NCI-H446 treated with DMSO at 0.1 percent for 48 hours (cell line): ENCODE measurements around the gene CNTN6.

Source experiments
- DNase-seq: peaks from one replicate; lab custom pipeline; 2025; lab: John Stamatoyannopoulos, UW

Gene CNTN6

DNA sequence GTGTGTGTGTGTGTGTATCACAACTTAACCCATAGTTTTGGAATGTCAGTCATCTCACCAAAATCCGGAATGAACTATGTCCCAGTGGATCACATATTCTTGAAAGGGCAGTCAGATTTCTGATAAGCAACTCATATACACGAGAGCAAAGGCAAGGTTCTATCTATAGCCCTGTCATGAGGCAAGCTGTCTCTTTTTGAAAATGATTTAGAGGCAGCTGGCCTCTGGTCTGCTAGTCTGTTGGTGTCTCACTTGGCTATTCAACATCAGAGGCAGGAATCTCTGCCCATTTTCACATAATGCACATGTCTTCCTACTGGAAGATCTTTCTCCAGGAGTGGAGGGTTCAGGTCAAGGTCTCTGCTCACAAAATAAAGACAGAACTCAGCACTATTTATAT is 79.8 kb downstream of the CNTN6 start:
- no peak for DNase-seq

GRCh38 chr3:1179146-1179545 is 86.3 kb downstream of the CNTN6 start:
- DNase-seq = no peak

DNA sequence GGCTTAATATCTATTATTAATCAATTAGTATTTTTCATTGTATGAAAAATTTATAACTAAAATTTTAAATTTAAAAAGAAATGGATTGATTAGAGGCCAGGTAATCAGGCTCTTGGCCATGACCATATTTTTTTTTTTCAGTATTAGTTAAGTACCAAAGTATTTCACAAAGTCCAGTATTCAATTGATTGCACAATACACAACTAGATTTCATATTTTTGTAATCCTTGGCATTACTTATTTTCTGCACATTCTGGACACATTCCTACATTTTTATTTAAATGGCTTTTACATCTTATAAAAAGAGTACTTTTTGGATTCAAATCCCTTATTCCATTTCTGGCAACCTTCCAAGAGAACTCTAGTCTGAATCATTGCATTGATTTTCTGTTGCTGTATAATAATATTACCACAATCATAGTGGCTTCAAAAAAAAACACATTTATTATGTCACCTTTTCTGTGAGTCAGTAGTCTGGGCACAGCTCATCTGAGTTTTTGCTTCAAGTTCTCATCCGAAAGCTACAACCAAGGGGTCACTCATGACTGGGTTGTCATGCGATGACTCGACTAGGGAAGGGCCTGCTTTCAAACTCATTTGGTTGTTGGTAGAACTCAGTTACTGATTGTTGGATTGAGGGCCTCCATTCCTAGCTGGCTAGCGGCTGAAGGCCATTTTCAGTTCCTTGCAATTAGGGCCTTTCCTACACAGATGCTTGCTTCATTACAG is 90.7 kb downstream of the CNTN6 start:
- no peak for DNase-seq

DNA sequence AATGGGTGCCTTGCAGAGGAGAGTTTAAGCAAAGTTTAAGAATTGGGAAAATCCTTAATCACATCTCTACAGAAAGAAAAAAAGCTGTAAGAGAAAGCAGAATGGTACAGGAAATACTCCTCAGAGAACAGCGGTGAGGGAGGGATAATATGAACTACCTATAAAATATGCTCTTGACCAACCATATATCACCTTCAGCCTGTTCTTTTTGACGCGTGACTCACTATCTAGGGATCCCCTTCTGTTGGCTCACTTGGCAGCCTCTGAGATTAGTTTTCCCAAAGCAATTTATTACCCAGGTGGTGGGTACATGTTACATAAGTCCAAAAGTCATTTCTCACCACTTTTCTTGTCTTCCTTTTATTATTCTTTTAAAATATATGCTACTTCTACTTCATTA is 97.7 kb downstream of the CNTN6 start:
- no peak for DNase-seq

DNA sequence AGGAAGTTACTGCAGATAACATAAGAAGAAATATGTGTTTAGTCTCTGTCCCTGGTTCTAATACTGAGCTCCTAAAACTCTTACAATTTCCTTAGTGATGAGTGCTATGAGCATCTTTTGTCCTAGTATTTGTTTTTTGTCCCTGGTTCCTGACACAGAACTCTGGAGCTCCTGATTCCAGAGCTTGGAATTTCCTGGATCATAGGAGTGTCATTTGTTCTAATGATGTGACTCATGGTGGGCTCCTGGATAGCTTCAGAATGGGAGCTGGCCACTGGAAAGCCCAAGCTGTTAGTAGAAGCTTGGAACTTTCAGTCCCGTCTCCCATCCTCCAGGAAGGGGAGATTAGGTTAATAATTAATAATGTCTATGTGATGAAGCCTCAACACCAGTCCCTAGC is 98.2 kb downstream of the CNTN6 start:
- DNase-seq = no peak

DNA sequence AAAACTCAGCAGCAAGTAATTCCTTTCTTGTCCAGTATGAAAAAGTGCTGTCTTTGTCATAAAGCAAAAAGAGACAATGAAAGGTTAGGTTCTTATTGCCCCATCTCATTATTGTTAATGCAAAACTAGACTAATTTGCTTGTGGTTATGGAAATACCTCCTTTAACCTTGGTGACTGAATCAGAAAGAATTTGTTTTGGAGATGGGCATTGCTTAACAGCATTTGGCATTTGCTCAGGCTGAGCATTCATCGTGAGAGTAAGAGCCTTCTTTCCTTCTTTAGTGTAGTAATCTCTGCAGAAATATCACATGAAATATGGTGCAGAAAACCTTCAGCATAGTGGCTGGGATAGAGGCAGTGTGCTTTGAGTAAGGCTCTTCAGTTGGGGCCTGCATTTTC is 103.1 kb downstream of the CNTN6 start:
- no peak for DNase-seq

DNA sequence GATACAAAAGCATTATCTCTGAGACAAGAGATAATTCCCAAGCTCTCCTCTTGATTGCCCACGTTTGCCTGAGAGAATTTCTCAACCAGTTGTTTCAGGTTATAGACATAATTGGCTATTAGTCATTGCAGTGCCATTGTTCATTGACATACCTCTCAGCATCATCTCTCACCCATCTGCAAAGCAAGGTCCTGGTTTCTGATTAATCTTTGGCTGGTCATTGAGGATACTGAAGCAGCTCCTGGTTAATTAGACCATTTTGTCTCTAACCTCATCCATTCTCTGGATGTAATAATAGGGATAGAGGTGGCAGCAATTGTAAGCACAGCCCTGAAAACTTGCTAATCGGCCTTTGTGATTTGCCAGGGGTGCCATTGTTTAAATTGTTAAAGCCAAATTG is 104.2 kb downstream of the CNTN6 start:
- no peak for DNase-seq

GRCh38 chr3:1200371-1200770 is 107.5 kb downstream of the CNTN6 start:
- no peak for DNase-seq

DNA sequence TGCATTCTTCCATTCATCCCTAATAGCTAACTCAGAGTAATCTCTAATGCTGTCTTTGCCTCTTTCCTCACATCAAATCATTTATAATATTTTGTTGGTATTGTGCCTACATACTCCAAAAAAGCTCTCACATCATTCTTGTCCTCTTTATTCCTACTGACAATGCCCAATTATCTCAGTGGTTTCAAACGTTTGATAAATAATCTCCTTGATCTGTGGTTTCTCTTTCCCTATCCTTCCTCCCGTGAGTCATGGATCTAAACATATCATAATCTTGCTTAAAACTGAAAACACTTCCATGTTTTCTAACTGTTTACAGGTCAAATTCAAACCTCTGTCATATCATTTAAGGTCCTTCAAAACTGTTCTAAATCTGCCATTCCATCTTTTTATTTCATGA is 115.1 kb downstream of the CNTN6 start:
- DNase-seq = no peak

GRCh38 chr3:1214933-1215332 is 122.1 kb downstream of the CNTN6 start:
- DNase-seq = no peak

DNA sequence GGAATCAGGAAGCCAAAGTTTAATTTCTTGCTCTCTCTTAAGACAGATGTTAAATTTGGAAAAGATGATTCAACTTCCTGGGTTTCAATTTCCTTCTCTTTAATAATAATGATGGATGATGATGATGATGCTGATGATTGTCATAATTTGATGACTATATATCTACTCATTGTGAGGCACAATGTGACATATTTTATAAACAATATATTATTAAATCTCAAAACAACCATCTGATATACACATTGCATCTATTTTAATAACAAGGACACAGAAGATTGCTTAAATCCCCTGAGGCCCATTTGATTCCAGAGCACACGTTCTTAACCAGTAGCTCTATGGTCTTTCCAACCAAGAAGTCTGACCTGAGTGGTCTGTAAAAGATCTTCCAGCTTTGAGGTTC is 124.0 kb downstream of the CNTN6 start:
- no peak for DNase-seq

GRCh38 chr3:1227111-1227510 is 134.3 kb downstream of the CNTN6 start:
- no peak for DNase-seq

DNA sequence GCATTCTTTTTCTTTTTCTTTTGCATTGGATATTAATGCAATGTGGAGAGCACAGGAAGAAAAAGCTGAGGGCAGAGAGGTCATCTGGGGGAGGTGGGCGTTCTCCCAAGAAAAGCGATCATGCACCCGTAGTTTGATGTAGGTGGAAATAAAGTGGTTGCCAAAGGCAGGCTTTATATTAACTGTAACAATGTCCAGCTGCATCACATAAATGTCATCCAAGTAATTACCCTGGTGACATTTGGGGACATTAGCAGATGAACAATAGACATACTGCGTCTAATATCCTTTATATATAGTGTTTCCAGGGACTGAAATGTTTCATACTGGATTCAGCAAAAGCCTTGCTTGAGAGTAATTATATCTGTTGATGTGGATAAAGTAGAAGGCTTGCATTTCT is 135.5 kb downstream of the CNTN6 start:
- no peak for DNase-seq

DNA sequence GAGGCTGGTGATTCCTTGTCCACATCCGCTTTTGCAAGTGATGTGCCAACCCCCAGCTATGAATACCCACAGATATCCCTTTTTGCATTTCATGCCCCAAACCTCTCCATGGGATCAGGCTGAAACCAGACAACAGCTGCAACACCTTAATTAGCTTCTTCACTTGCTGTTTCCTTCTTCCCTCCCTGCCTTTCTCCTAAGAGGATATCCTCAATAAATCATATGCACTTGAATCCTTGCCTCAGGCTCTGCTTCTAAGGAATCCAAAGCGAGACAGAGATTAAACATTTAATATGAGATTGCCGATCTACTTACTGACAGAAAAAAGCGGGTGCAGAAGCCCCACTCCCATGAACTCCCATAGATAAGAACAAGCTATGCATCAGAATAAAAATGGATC is 138.1 kb downstream of the CNTN6 start:
- DNase-seq = no peak

DNA sequence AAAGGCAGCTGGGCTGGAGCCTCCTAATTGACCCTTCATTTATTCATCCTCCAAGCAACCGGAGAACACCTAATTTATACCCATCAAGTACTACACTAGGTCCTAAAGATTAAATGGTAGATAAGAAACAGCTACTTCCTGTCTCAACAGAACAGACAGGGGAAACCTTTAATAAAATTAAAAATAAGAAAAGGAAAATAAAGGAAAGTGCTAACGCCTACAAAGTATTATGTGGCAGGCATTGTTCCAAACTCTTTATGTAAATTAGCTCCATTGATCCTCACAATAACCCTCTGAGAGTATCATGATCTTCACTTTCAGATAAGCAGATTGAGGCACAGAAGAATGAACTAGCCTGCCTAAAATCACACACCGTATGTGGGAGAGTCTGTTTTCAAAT is 139.5 kb downstream of the CNTN6 start:
- no peak for DNase-seq

- DNase-seq = no peak
Observed at GRCh38 chr3:1235526-1236120, 142.8 kb downstream of the CNTN6 start.

DNA sequence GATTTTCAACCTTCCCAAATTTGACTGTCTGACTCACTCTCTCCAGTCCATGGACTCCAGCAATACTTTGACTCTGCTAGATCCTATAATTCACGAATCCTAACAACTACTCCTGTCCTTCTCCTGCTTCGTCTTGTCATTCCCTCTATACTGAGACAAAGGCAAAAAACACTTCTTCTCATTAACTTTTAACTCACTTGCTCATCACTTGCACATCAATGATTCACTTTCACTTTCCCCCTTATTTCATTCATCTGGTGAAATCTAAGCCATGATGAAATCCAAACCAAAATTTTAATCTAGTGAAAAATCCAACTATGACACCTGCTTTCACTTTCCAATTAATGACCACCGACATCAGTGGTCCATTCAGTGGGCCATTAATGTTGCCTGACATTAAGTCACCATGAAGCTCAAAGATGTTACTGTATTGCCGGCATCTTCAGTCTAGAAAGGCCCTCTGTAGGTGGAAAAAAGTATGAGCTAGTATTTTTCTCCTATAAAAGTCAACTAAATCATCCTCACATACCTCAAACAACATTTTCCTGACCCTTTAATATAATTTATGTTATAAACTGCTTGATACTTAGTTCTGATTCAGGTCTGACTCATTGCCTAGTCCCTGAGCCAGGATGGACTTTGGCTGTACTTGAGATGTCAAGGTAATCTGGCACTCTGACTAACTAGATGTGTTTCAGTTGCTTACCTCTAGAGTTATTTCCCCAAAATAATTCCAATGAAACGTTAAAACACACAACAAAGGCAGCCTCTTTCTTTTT is 158.6 kb downstream of the CNTN6 start:
- no peak for DNase-seq

DNA sequence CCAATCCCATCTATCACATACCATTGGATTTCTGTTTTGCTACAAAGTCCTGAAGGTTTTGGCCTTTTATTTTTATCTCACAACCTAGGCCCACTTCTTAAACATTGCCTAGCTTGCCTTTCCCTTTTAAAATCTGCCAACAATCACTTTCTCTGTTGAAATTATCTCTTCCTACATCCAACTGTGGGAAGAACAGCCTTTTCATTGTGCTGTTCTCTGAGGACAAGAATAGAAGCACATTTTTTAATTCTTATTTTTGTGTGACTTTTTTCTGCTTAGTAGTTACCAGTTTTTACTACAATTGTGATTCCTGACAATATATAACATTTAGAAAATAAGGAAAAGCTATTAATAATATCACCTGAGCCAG is 159.2 kb downstream of the CNTN6 start:
- no peak for DNase-seq

GRCh38 chr3:1262246-1262645 is 169.4 kb downstream of the CNTN6 start:
- no peak for DNase-seq

- DNase-seq = no peak
Observed at GRCh38 chr3:1263121-1263520, 170.3 kb downstream of the CNTN6 start.

DNA sequence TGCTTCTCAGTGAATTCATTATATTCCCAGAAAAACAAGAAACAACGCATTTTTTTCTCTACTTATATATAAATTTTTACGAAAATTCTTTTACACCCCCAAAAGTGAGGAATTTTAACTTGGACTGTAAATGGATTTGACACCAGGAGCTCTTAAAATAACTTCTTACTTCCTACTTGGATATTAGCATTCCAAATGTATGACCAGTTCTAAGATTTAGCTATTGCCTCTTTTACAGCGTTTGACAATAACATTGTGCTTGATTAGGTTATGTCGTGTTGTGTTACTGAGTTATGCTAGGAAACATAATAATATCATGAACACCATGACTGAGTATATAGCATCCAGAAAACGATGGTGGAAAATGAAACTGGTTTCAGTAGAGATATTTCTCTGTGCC is 177.0 kb downstream of the CNTN6 start:
- no peak for DNase-seq

GRCh38 chr3:1272546-1273265 is 179.9 kb downstream of the CNTN6 start:
- DNase-seq = no peak

DNA sequence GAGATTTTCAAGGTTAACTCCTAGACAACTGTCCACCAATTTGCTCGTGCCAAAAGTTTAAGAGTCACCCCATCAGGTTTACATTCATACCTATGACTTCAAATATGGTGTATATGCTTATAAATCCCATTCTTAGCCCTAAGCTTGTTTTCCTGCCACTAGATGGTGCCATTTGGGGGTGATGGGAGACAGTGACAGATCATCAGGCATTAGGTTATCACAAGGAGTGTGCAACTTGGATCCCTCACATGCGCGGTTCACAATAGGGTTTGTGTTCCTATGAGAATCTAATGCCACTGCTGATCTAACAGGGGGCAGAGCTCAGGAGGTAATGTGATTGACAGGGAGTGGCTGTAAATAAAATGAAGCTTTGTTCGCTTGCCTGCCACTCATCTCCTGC is 182.7 kb downstream of the CNTN6 start:
- no peak for DNase-seq
